GM21381 (cell line): ENCODE data around the gene NUCKS1.

Experiments
- ATAC-seq: cut with Tn5 transposase; IDR thresholded peaks from one replicate; pipeline ENCODE4 v1.9.1; 2021; ENCODE audit warnings: mild to moderate bottlenecking, moderate library complexity; ENCODE audit not compliant: unreplicated experiment

The NUCKS1 gene

DNA sequence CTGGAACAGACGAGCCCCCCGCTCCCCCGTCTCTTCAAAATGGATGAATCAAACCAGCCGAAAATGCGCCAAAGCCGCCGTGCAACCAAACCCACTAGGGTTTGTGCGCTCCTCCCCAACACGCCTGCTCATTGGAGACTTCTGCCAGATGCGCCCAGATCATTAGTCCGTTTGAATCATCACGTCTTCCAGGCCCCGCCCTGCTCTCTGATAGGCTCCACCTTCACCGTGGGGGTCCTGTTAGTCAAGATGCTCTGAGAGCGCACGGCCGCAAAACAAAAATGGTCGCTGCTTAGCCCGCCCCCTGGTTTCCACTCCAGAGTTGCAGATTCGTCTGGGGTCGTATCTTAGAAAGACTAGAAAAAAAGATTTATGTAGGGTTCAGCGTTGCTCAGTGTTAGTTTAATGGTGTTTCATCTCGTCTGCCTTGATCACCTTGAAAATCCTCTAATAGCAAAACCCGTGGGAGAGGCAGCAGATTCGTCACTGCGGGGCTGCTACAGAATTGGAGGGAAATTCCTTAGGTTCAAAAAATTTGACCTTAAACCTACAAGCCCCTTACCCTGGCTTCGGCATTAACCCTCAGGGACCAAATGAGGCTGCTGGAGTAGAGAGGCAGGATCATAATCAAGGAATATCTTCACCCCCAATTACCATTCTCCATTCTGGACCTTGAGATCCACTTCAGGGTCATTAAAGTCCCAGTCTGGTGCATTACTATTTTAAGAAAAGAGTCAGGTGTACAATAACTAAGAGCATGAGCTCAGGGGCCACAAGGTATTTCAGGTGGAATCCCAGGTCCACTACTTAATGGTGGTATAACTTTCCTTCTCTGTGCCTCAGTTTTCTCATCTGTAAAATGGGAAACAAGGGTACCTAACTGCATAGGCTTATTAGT, at the start of gene NUCKS1:
TSS of gene NUCKS1 (minus strand) at position 45 of the 898 bp plus-strand sequence. CDS start 209 bp downstream, outside the sequence.
- peak; percentile 75 for ATAC-seq

DNA sequence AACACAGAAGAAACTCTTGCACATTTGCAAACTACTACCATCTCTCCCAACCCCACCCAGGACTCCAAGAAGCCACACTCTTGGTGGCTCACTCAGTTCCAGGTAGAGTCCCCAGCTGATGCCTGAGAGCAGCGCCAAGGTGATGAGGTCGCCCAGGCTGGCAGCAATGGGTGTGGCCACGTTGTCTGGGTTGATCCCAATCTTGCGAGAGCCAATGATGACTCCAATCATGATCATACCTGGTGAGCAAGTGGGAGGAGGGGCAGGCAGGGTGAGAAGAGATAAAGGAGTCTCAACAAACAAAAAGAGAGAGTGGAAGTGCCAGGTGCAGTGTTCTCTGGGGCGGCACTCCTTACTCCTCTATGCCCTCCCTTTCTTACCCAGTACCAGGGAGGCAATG, 48.6 kb upstream of the NUCKS1 start:
- no peak for ATAC-seq

DNA sequence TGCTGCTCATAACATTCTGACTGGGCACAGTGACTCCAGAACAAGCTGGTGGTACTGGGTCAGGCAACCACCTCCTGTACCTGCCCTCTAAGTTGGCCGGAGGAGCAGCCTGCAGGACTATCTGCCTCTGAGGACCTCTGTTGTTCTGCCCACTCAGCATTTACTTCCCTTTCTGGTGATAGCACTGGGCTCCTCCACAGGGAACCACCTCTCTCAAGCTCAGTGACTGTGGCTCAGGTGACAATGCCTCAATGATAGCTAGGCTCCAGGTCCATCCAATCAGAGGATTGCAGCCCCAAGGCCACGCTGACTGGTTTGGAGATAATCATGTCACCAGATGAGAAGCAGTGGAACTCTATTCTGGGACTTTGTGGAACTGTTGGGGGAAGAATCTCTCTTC, 47.2 kb upstream of the NUCKS1 start:
- no peak for ATAC-seq

- peak; percentile 63 for ATAC-seq
Observed at GRCh38 chr1:205794011-205794730, 44.2 kb upstream of the NUCKS1 start.

GRCh38 chr1:205792961-205793673, 43.1 kb upstream of the NUCKS1 start:
- ATAC-seq = no peak

GRCh38 chr1:205792481-205792881, 42.5 kb upstream of the NUCKS1 start:
- no peak for ATAC-seq

DNA sequence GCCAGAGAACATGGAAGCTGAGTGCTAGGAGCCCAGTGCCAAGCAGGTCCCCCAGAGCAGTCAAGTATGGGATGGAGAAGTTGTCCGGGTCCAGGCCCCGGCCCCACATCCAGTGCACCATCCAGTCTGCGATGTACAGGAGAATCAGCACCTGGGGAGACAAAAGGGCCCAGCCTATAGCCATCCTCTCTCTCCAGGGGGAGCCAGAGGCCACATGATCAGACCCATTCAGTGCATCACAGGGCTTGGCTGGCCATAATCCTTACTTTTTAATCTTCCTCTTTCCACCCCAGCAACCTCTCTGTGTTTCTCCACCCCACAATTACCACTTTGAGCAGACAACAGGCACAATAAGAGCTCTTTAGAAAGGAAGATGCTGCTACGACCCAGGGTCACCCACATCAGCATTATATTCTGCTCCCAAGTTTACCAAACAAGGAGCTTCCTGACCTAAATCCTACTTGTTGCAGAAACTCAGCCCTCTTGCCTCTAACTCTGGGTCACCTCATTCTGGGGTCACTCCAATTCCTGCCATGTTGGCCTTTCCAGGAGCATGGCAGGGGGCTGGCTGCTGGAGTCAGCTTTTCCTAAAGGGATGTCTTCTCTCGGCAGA, 41.7 kb upstream of the NUCKS1 start:
- no peak for ATAC-seq

- no peak for ATAC-seq
Observed at GRCh38 chr1:205787287-205787916, 37.4 kb upstream of the NUCKS1 start.

DNA sequence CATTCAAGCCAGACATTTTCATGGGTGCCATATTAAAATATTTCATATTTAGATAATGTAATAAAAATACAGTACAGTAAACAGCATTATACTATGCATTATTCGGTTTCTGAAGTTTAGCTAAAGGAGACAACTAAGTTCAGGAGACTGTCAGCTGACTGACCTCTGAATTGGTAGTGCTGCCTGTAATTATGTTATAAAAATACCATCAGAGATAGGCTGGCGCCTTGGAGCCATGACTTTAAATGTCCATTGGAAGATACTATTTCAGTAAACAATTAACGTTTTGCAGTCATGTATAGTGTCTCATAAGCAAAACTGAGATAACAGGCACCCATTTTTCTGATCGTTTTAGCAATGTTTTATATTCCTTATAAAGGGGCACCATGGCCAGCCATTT, 36.6 kb upstream of the NUCKS1 start:
- ATAC-seq = no peak

- no peak for ATAC-seq
Observed at GRCh38 chr1:205785446-205785845, 35.5 kb upstream of the NUCKS1 start.

- no peak for ATAC-seq
Observed at GRCh38 chr1:205783904-205784303, 33.9 kb upstream of the NUCKS1 start.

DNA sequence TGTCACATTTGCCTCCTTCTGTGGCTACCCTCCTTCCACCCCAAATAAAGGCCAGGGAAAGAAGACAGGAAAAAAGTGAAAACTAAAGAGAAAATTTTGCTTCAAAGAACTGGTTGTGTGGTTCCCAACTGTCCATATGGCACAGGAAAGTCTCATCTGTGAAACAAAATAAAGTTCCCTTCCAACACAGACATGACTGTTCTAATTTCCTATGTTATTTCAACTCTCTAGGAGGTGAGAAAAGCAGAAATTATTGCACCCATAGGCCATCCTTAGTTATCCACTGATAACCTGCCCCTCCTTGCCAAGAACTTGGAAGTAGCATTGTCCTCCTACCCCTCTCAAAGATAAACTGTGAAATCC, 33.4 kb upstream of the NUCKS1 start:
- no peak for ATAC-seq

DNA sequence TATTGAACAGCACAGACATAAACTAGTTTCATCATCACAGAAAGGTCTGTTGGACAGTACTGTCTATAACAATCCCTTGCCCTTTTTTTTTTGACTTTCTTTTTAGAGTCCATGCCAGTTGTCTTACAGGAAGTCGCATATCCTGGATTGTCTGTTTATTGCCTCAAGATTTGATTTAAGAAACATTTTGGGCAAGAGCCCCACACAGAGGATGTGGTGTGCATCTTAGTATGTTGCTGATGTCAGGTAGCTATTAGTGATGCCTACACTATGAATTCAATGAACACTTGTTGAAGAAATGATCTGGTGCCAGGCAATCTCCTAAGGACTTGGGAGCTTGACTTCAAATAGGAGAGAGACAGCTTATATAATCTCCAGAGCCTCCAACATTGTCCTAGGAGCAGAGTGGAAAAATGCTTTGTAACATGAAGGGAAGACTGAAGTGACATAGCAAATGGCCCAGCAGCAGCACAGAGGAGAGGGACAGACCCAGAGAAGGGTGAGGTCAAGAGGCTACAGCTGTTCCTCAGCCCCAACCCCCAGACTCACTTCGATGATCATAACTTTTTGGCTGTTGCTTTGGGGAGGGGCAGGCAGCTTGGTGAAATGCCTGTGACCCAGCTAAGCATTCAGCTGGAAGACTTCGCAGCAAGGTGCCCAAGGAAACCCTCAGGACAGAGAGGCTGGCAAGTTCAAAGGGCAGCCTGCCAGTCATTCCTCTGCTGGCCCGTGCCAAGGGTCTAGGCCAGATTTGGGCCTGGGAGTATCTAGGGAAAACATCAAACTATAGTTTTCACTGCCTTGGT, 32.8 kb upstream of the NUCKS1 start:
- no peak for ATAC-seq

DNA sequence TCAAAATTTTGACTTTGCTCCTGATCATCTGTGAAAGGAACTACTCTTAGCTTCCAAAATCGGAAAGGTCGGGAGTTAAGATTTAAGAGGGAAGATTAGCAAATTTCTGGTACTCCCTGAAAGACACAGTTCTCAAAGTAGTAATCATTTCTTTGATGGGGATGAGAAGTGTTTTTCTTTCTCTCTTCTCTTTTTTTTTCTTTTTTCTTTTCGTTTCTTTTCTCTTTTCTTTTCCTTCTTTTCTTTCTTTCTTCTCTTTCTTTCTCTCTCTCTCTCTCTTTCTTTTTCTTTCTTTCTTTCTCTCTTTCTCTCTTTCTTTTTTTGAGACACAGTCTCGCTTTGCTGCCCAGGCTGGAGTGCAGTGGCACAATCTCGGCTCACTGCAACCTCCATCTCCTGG, 30.4 kb upstream of the NUCKS1 start:
- no peak for ATAC-seq

GRCh38 chr1:205777994-205778393, 28.0 kb upstream of the NUCKS1 start:
- ATAC-seq = no peak

- no peak for ATAC-seq
Observed at GRCh38 chr1:205775717-205776056, 25.7 kb upstream of the NUCKS1 start.

DNA sequence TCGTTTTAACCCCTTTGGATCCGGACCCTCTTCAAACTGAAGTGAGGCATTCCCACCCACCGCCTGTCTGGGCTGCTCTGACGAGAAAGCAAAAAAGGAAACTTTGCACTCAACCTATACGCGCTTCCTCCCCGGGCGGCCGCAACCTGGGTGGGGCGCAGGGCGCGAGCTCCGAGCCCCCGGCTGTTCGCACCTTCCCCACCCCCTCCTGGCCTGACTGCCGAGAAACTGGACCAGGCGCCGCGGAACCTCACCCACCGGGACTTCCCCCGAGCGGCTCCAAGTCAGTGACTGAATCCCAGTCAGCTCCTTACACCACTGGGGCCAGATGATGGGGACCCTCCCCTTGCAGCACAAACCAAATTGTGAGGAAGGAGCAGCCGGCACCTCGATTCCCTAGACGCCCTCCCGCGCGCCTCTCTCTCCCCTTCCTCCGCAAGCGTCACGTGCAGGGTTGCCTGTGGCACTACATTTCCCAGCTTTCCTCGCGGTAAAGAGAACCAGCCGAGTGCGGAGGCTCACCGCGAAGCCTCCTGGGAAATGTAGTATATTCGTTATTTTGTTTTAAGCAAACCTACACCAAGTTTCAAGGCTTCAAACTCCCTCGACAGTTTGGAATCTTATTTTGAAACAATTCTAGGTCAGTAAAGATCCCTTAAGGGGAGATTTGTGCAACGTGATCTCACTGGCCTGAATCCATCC, 25.2 kb upstream of the NUCKS1 start, which contains the start of gene RAB29:
TSS of gene RAB29 (minus strand) at position 468 of the 702 bp plus-strand sequence. CDS start 526 bp downstream, outside the sequence.
- ATAC-seq = peak; percentile 64

GRCh38 chr1:205774198-205775014, 24.4 kb upstream of the NUCKS1 start:
- ATAC-seq = no peak
